Astrocyte (in vitro differentiated cells and primary cell): Measurements from ENCODE around the gene TMEM273.

Experiments
- EZH2 ChIP-seq: IDR thresholded peaks from 2 replicates; pipeline ENCODE4 v1.6.1; 2012; ENCODE audit warnings: mild to moderate bottlenecking, low read length, inconsistent platforms; ENCODE audit not compliant: insufficient read depth
- TF ChIP-seq, protein P1 (sequence below): IDR thresholded peaks from 2 replicates; pipeline ENCODE4 v1.5.1; 2011; ENCODE audit warnings: low read depth, mild to moderate bottlenecking, inconsistent platforms, low read length, moderate library complexity; ENCODE audit not compliant: insufficient read depth

DNA sequence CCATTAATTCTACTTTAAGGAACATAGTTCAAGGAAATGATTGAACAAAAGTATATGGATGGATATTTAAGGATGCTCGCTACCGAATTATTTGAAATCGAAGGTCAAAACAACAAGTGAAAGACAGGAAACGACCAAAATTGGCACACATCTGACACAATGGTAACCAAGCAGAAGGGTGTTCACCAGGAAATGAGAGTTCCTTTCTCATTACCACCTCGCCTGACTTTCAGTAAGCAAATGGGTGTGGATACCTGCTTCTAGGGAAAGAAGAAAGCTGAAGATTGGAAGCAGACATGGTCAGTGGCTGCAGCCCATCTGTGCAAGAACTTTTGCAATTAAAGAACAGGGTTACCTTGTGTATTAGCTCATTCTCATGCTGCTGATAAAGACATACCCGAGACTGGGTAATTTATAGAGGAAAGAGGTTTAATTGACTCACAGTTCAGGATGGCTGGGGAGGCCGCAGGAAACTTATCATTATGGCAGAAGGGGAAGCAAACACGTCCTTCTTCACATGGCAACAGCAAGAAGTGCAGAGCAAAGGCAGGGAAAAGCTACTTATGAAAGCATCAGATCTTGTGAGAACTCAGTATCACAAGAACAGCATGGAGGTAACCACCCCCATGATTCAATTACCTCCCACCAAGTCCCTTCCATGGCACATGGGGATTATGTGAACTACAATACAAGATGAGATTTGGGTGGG is 6.2 kb upstream of the TMEM273 start:
- TF ChIP-seq, protein P1, sequence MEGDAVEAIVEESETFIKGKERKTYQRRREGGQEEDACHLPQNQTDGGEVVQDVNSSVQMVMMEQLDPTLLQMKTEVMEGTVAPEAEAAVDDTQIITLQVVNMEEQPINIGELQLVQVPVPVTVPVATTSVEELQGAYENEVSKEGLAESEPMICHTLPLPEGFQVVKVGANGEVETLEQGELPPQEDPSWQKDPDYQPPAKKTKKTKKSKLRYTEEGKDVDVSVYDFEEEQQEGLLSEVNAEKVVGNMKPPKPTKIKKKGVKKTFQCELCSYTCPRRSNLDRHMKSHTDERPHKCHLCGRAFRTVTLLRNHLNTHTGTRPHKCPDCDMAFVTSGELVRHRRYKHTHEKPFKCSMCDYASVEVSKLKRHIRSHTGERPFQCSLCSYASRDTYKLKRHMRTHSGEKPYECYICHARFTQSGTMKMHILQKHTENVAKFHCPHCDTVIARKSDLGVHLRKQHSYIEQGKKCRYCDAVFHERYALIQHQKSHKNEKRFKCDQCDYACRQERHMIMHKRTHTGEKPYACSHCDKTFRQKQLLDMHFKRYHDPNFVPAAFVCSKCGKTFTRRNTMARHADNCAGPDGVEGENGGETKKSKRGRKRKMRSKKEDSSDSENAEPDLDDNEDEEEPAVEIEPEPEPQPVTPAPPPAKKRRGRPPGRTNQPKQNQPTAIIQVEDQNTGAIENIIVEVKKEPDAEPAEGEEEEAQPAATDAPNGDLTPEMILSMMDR, result no peak
- TF ChIP-seq EZH2, result no peak
